RWPE2 (cell line): ENCODE data around the gene KLHL29.

Experiments used
- ATAC-seq: fragments of 200-7000 bp; cut with Tn5 transposase; 3 replicates; pipeline ENCODE4 v1.9.1; 2021; ENCODE audit warnings: low read depth
- DNase-seq: peaks from one replicate; pipeline ENCODE4 v3.0.0-alpha.2; 2020; ENCODE audit warnings: low spot score
- H3K27ac ChIP-seq: fragments of 450-650 bp; 2 replicates; pipeline ENCODE4 v1.5.1; 2017; ENCODE audit warnings: mild to moderate bottlenecking; ENCODE audit not compliant: poor library complexity, severe bottlenecking
- H3K27me3 ChIP-seq: fragments of 250-450 bp; sonication (Bioruptor Pico); 2 replicates; pipeline ENCODE4 v1.5.1; 2021; ENCODE audit warnings: mild to moderate bottlenecking, moderate library complexity; ENCODE audit not compliant: insufficient read depth, poor library complexity, severe bottlenecking
- H3K36me3 ChIP-seq: fragments of 250-450 bp; sonication (Bioruptor Pico); 2 replicates; pipeline ENCODE4 v1.5.1; 2020; ENCODE audit warnings: low read depth, mild to moderate bottlenecking, moderate library complexity
- H3K4me1 ChIP-seq: fragments of 250-450 bp; sonication (Bioruptor Pico); 2 replicates; pipeline ENCODE4 v1.5.1; 2021; ENCODE audit warnings: mild to moderate bottlenecking, moderate library complexity; ENCODE audit not compliant: insufficient read depth, poor library complexity, severe bottlenecking
- H3K4me3 ChIP-seq: fragments of 250-450 bp; sonication (Bioruptor Pico); 2 replicates; pipeline ENCODE4 v1.5.1; 2021; ENCODE audit warnings: mild to moderate bottlenecking, moderate library complexity; ENCODE audit not compliant: severe bottlenecking
- H3K9me3 ChIP-seq: fragments of 250-450 bp; sonication (Bioruptor Pico); 2 replicates; pipeline ENCODE4 v1.5.1; 2021; ENCODE audit warnings: mild to moderate bottlenecking, moderate library complexity; ENCODE audit not compliant: severe bottlenecking
- CTCF ChIP-seq: fragments of 450-650 bp; IDR thresholded peaks from one replicate; pipeline ENCODE4 v1.5.1; 2017; ENCODE audit warnings: mild to moderate bottlenecking, moderate library complexity; ENCODE audit not compliant: poor library complexity, severe bottlenecking

Gene KLHL29

GRCh38 chr2:23513872-23514793, 129.2 kb downstream of the KLHL29 start:
- Histone ChIP-seq H3K4me1 (no peaks in the 10 kb centered on the region), H3K9me3 (no peaks in the 10 kb centered on the region), H3K4me3 (no peak overlapping the region), H3K27me3 (no peaks in the 10 kb centered on the region), H3K27ac (no peak overlapping the region), H3K36me3 (no peaks in the 10 kb centered on the region)
- no peak for DNase-seq
- TF ChIP-seq CTCF = no peak
- ATAC-seq = no peak

DNA sequence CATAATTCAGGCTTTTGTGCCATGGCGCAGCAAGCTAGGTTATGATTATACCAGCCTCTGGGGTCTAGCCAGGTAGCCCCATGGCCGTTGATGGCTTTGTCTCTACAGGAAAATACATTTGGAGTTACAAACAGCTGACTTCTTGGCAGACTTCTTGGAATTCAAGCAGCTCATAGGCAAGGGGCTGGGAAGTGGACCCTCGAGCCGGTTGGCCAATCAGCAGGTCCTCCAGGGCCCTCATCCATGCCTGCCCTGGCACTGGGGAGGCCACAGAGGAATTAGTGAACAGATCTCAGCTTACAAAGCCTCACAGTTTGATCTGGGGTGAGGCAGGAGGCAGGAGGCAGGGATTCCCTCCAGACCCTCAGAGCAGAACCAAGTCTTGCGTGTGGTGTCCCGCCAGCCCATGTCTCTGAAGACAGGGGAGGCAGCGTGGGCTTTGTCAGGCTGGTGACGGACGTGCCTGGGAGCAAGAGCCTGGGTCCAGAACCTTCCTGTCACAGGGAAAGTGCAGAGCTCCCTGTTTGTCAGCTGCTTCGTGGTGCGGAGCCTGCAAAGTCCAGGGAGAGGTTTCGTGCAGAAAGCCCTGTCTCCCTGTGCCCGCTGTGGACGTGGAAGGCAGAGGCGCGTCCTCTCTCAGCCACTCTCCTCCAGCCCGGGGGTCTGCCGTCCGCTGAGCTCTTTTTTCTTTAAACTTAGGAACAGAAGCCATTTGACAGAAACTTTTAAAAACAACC, 131.7 kb downstream of the KLHL29 start:
- Histone ChIP-seq H3K4me1 (no peaks in the 10 kb centered on the region), H3K9me3 (no peaks in the 10 kb centered on the region), H3K4me3 (no peak overlapping the region), H3K27ac (no peak overlapping the region), H3K27me3 (no peaks in the 10 kb centered on the region), H3K36me3 (no peaks in the 10 kb centered on the region)
- ATAC-seq (no peak), DNase-seq (no peak)
- TF ChIP-seq CTCF = no peak

GRCh38 chr2:23518481-23519333, 133.7 kb downstream of the KLHL29 start:
- H3K27me3 ChIP-seq = no peaks in the 10 kb centered on the region

GRCh38 chr2:23519334-23519651, 134.3 kb downstream of the KLHL29 start:
- no peaks in the 10 kb centered on the region for H3K9me3 ChIP-seq
- no peaks in the 10 kb centered on the region for H3K36me3 ChIP-seq
- H3K4me3 ChIP-seq = no peak overlapping the region
- no peaks in the 10 kb centered on the region for H3K27me3 ChIP-seq
- TF ChIP-seq CTCF = peak; percentile 19
- no peak overlapping the region for H3K27ac ChIP-seq
- DNase-seq (no peak), ATAC-seq (no peak)
- peaks cover 7% of the 10 kb centered on the region for H3K4me1 ChIP-seq

More at GRCh38 chr2:23518481-23519333, 133.7 kb downstream of the KLHL29 start:
- Histone ChIP-seq H3K4me3 (no peak overlapping the region), H3K36me3 (no peaks in the 10 kb centered on the region), H3K27ac (no peak overlapping the region), H3K9me3 (no peaks in the 10 kb centered on the region), H3K4me1 (peaks cover 1% of the 10 kb centered on the region)
- no peak for TF ChIP-seq CTCF
- DNase-seq (no peak), ATAC-seq (no peak)
